HepG2 (cell line): ENCODE measurements around the gene ZNF280A. TPM values are rescaled to one million over a fixed set of nuclear protein-coding genes. Genes with fewer than 3 reads are reported as not detected.
A peak's percentile ranks its signal among the peaks of the same experiment; 100 is the strongest.

ENCODE experiments used
- CBX5 ChIP-seq: sonication (generic); formaldehyde crosslinking; IDR thresholded peaks from 2 replicates; pipeline ENCODE4 v1.4.0; 2020; ENCODE audit warnings: missing genetic modification reagents, borderline replicate concordance
- GLI4 ChIP-seq: sonication (generic); formaldehyde crosslinking; IDR thresholded peaks from 2 replicates; pipeline ENCODE4 v1.5.1; 2020; ENCODE audit warnings: missing genetic modification reagents, mild to moderate bottlenecking, moderate library complexity, borderline replicate concordance
- HCFC1 ChIP-seq: fragments of 150-350 bp; IDR thresholded peaks from 2 replicates; pipeline ENCODE4 v1.6.1; 2014; ENCODE audit warnings: low read depth, low read length
- ISL2 ChIP-seq: sonication (generic); formaldehyde crosslinking; IDR thresholded peaks from 2 replicates; pipeline ENCODE4 v1.5.0; 2020; ENCODE audit warnings: missing genetic modification reagents
- JDP2 ChIP-seq: sonication (generic); formaldehyde crosslinking; IDR thresholded peaks from 2 replicates; pipeline ENCODE4 v1.8.1; 2022; ENCODE audit warnings: missing genetic modification reagents, borderline replicate concordance
- MEIS1 ChIP-seq: sonication (generic); formaldehyde crosslinking; IDR thresholded peaks from 2 replicates; pipeline ENCODE4 v1.9.0; 2021; ENCODE audit warnings: mild to moderate bottlenecking, missing genetic modification reagents, moderate library complexity, borderline replicate concordance
- MIXL1 ChIP-seq: IDR thresholded peaks from 2 replicates; pipeline ENCODE4 v1.6.1; 2016
- RARA ChIP-seq: IDR thresholded peaks from 2 replicates; pipeline ENCODE4 v1.6.1; 2016; ENCODE audit warnings: missing genetic modification reagents, missing compliant biosample characterization
- TARDBP ChIP-seq: sonication (generic); formaldehyde crosslinking; IDR thresholded peaks from 2 replicates; pipeline ENCODE4 v1.8.0; 2022; ENCODE audit warnings: mild to moderate bottlenecking, missing genetic modification reagents
- TBX3 ChIP-seq: fragments of 450-650 bp; IDR thresholded peaks from 2 replicates; pipeline ENCODE4 v1.6.1; 2017; ENCODE audit warnings: antibody characterized with exemption, mild to moderate bottlenecking, inconsistent platforms, borderline replicate concordance
- ZBTB38 ChIP-seq: sonication (generic); formaldehyde crosslinking; IDR thresholded peaks from 2 replicates; pipeline ENCODE4 v1.5.1; 2020; ENCODE audit warnings: mild to moderate bottlenecking, missing genetic modification reagents
- ZNF337 ChIP-seq: sonication (generic); formaldehyde crosslinking; IDR thresholded peaks from 2 replicates; pipeline ENCODE4 v1.5.1; 2020; ENCODE audit warnings: missing genetic modification reagents, low read depth, mild to moderate bottlenecking, borderline replicate concordance
- polyA plus RNA-seq, 8 experiments: library from polyadenylated mRNA; depleted of rRNA in 3 of 8; stranded (reverse) in 7 of 8; unstranded in 1 of 8; fragments of >200 nt; fragmentation: Illumina TruSeq in 4 of 8; extraction: Trizol in 4 of 8; gene quantifications; 2 replicates each; pipeline versions ENCODE4 v1.2.1 to v1.2.3, GENCODE V29; 2011 to 2016; ENCODE audit warnings: low read depth in 4 of 8, missing spikeins in 1 of 8, mixed read lengths in 1 of 8; ENCODE audit not compliant: insufficient read depth in 1 of 8
- total RNA-seq, 5 experiments: library from RNA; depleted of rRNA; stranded (reverse); fragments of >200 nt; fragmentation: Illumina TruSeq; extraction: Trizol; gene quantifications; 2 replicates each; pipeline ENCODE4 v1.2.3, GENCODE V29; 2016; ENCODE audit warnings: low read depth in 1 of 5
- TF ChIP-seq, protein P1 (sequence below): sonication (generic); formaldehyde crosslinking; IDR thresholded peaks from 2 replicates; pipeline ENCODE4 v1.4.0; 2020; ENCODE audit warnings: missing genetic modification reagents
- TF ChIP-seq, protein P2 (sequence below): sonication (generic); formaldehyde crosslinking; IDR thresholded peaks from 2 replicates; pipeline ENCODE4 v1.5.0; 2020; ENCODE audit warnings: missing genetic modification reagents, mild to moderate bottlenecking, borderline replicate concordance
- TF ChIP-seq, protein P3 (sequence below): sonication (generic); formaldehyde crosslinking; IDR thresholded peaks from 2 replicates; pipeline ENCODE4 v1.4.0; 2020; ENCODE audit warnings: missing genetic modification reagents
- TF ChIP-seq, protein P4 (sequence below): sonication (generic); formaldehyde crosslinking; IDR thresholded peaks from 2 replicates; pipeline ENCODE4 v1.4.0; 2020; ENCODE audit warnings: missing genetic modification reagents
- TF ChIP-seq, protein P5 (sequence below): sonication (generic); formaldehyde crosslinking; IDR thresholded peaks from 2 replicates; pipeline ENCODE4 v1.5.0; 2020; ENCODE audit warnings: missing genetic modification reagents, mild to moderate bottlenecking, borderline replicate concordance

The ZNF280A gene
- total and polyA plus RNA-seq, 2 of the 13 experiments (the other 11 are each of a cell fraction or from before 2014, with no cell fraction given) = 1.4 to 2.9 TPM

DNA sequence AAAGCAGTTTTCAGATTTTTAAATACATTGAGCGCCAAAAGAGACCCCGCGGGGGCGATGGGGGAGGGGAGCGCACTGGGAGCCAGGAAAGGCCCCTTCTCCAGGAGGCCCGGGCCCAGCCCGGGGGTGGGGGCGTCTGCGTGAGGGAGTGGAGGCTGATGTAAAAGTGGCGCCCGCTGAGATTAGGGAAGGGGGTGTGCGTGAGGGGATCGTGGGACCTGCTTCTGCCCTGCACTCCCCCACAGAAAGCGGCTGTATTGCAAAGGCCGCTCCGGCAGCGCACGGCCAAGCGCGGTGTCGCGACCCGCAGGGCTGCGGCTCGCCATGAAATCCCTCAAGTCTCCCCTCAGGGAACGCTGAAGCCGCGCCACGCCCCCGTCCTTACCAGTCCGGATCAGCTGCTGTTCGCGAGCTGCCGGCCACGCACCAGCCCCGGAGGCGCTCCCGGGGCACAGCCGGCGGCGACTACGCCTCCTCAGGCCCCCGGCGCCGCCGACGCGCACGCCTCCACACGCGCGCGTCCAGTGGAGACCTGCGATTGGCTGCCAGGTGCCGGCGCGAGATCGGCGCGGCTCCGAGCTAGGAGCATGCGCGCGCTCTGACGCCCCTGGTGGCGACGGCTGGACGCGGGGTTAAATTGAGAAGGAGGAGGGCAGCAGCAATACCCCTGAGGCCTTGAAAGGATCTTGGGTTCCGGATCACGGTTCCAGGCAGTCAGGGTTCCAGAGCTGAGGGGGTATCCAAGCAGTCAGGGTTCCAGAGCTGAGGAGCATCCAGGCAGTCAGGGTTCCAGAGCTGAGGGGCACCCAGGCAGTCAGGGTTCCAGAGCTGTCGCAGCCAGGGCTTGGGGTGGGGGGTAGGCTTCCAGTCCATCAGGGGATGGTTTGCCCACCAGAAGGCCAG, 11.5 kb downstream of the ZNF280A start, which contains the start of gene ZNF280B (continued):
- TF ChIP-seq, protein P1, sequence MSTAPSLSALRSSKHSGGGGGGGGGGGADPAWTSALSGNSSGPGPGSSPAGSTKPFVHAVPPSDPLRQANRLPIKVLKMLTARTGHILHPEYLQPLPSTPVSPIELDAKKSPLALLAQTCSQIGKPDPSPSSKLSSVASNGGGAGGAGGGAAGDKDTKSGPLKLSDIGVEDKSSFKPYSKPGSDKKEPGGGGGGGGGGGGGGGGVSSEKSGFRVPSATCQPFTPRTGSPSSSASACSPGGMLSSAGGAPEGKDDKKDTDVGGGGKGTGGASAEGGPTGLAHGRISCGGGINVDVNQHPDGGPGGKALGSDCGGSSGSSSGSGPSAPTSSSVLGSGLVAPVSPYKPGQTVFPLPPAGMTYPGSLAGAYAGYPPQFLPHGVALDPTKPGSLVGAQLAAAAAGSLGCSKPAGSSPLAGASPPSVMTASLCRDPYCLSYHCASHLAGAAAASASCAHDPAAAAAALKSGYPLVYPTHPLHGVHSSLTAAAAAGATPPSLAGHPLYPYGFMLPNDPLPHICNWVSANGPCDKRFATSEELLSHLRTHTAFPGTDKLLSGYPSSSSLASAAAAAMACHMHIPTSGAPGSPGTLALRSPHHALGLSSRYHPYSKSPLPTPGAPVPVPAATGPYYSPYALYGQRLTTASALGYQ (CRISPR knock-in tag) = no peak
- TF ChIP-seq, protein P2, sequence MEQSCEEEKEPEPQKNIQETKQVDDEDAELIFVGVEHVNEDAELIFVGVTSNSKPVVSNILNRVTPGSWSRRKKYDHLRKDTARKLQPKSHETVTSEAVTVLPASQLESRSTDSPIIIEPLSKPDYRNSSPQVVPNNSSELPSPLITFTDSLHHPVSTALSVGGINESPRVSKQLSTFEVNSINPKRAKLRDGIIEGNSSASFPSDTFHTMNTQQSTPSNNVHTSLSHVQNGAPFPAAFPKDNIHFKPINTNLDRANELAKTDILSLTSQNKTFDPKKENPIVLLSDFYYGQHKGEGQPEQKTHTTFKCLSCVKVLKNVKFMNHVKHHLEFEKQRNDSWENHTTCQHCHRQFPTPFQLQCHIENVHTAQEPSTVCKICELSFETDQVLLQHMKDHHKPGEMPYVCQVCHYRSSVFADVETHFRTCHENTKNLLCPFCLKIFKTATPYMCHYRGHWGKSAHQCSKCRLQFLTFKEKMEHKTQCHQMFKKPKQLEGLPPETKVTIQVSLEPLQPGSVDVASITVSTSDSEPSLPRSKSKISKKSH (CRISPR knock-in tag) = peak; percentile 68; the same call in 1 of the 2 replicates
- TF ChIP-seq ZNF337 (no peak), ISL2 (CRISPR knock-in tag) (peak; percentile 43; the same call in 1 of the 2 replicates), HCFC1 (no peak), CBX5 (CRISPR knock-in tag) (0 out of 2 replicates have a peak, but pooled peaks have one; percentile 30), JDP2 (CRISPR knock-in tag) (no peak), MIXL1 (CRISPR knock-in tag) (no peak), ZBTB38 (CRISPR knock-in tag) (no peak), TARDBP (CRISPR knock-in tag) (peak; percentile 86), MEIS1 (no peak), TBX3 (no peak), GLI4 (no peak; the same call in 1 of the 2 replicates), RARA (CRISPR knock-in tag) (no peak)
- TF ChIP-seq, protein P3, sequence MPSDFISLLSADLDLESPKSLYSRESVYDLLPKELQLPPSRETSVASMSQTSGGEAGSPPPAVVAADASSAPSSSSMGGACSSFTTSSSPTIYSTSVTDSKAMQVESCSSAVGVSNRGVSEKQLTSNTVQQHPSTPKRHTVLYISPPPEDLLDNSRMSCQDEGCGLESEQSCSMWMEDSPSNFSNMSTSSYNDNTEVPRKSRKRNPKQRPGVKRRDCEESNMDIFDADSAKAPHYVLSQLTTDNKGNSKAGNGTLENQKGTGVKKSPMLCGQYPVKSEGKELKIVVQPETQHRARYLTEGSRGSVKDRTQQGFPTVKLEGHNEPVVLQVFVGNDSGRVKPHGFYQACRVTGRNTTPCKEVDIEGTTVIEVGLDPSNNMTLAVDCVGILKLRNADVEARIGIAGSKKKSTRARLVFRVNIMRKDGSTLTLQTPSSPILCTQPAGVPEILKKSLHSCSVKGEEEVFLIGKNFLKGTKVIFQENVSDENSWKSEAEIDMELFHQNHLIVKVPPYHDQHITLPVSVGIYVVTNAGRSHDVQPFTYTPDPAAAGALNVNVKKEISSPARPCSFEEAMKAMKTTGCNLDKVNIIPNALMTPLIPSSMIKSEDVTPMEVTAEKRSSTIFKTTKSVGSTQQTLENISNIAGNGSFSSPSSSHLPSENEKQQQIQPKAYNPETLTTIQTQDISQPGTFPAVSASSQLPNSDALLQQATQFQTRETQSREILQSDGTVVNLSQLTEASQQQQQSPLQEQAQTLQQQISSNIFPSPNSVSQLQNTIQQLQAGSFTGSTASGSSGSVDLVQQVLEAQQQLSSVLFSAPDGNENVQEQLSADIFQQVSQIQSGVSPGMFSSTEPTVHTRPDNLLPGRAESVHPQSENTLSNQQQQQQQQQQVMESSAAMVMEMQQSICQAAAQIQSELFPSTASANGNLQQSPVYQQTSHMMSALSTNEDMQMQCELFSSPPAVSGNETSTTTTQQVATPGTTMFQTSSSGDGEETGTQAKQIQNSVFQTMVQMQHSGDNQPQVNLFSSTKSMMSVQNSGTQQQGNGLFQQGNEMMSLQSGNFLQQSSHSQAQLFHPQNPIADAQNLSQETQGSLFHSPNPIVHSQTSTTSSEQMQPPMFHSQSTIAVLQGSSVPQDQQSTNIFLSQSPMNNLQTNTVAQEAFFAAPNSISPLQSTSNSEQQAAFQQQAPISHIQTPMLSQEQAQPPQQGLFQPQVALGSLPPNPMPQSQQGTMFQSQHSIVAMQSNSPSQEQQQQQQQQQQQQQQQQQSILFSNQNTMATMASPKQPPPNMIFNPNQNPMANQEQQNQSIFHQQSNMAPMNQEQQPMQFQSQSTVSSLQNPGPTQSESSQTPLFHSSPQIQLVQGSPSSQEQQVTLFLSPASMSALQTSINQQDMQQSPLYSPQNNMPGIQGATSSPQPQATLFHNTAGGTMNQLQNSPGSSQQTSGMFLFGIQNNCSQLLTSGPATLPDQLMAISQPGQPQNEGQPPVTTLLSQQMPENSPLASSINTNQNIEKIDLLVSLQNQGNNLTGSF (CRISPR knock-in tag) = peak; percentile 42; the same call in 1 of the 2 replicates
- TF ChIP-seq, protein P4, sequence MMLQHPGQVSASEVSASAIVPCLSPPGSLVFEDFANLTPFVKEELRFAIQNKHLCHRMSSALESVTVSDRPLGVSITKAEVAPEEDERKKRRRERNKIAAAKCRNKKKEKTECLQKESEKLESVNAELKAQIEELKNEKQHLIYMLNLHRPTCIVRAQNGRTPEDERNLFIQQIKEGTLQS (CRISPR knock-in tag) = no peak; the same call in 1 of the 2 replicates
- TF ChIP-seq, protein P5, sequence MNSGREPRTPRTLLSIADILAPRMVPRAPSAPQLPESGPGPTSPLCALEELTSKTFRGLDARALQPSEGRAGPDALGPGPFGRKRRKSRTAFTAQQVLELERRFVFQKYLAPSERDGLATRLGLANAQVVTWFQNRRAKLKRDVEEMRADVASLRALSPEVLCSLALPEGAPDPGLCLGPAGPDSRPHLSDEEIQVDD = no peak
